CD4-positive, alpha-beta T cell treated with Interferon gamma for 1 hour (primary cell): ENCODE measurements around the gene ABCB10.
"Not testable (repeated sequence)": the region's sequence is repeated elsewhere in the genome, so short reads cannot be mapped to it uniquely, and the experiment has no call there.

ENCODE experiments used
- DNase-seq: peaks from one replicate; pipeline ENCODE4 v3.0.0-alpha.2; 2020

Gene ABCB10

GRCh38 chr1:229570891-229571516 is 12.5 kb upstream of the ABCB10 start:
- no peak for DNase-seq

- DNase-seq: no peak
These were observed 11.8 kb upstream of the ABCB10 start for GRCh38 chr1:229570305-229570704.

GRCh38 chr1:229567109-229567868 is 8.8 kb upstream of the ABCB10 start:
- no peak for DNase-seq

- DNase-seq: no peak
These were observed 5.2 kb upstream of the ABCB10 start for GRCh38 chr1:229563701-229564100.

- no peak for DNase-seq
These were observed 4.7 kb upstream of the ABCB10 start for GRCh38 chr1:229563241-229563640.

GRCh38 chr1:229562686-229563085 is 4.2 kb upstream of the ABCB10 start:
- no peak for DNase-seq

- DNase-seq: no peak
These were observed 2.6 kb upstream of the ABCB10 start for GRCh38 chr1:229561141-229561540.

GRCh38 chr1:229560124-229560523 is 1.6 kb upstream of the ABCB10 start:
- DNase-seq: not testable (repeated sequence)

- DNase-seq: not testable (repeated sequence)
These were observed 862 bp upstream of the ABCB10 start for GRCh38 chr1:229559336-229559801.

- peak; percentile 5 for DNase-seq
These were observed 543 bp downstream of the ABCB10 start for GRCh38 chr1:229557913-229558414.

GRCh38 chr1:229557200-229557850 is 1.2 kb downstream of the ABCB10 start:
- no peak for DNase-seq

GRCh38 chr1:229554886-229555621 is 3.5 kb downstream of the ABCB10 start:
- DNase-seq: no peak

GRCh38 chr1:229553621-229554130 is 4.8 kb downstream of the ABCB10 start:
- no peak for DNase-seq

GRCh38 chr1:229552732-229553131 is 5.8 kb downstream of the ABCB10 start:
- DNase-seq: no peak

- no peak for DNase-seq
These were observed 7.5 kb downstream of the ABCB10 start for GRCh38 chr1:229550812-229551567.

GRCh38 chr1:229547542-229547941 is 11.0 kb downstream of the ABCB10 start:
- DNase-seq: no peak

GRCh38 chr1:229544587-229544986 is 13.9 kb downstream of the ABCB10 start:
- DNase-seq: no peak

- no peak for DNase-seq
These were observed 18.5 kb downstream of the ABCB10 start for GRCh38 chr1:229539863-229540506.

GRCh38 chr1:229538945-229539344 is 19.6 kb downstream of the ABCB10 start:
- DNase-seq: no peak

- no peak for DNase-seq
These were observed 20.6 kb downstream of the ABCB10 start for GRCh38 chr1:229537894-229538293.

- DNase-seq: no peak
These were observed 21.5 kb downstream of the ABCB10 start for GRCh38 chr1:229536982-229537381.
